Bronchial epithelial cell (primary cell): ENCODE data around the gene CYREN. TPM values are rescaled to one million over a fixed set of nuclear protein-coding genes. Genes with fewer than 3 reads are reported as not detected.

Source experiments
- DNase-seq: peaks from one replicate; pipeline ENCODE4 v3.0.0-alpha.2; 2010; ENCODE audit warnings: low read depth
- FAIRE-seq: peaks from 2 replicates; lab custom pipeline; 2011; peaks lifted over from hg19 to GRCh38; lab: Jason Lieb, UNC
- H3K27me3 ChIP-seq: 2 replicates; pipeline ENCODE4 v1.5.1; 2011; ENCODE audit warnings: low read length; ENCODE audit not compliant: control insufficient read depth, insufficient read depth
- H3K36me3 ChIP-seq: 2 replicates; pipeline ENCODE4 v1.5.1; 2011; ENCODE audit warnings: low read length; ENCODE audit not compliant: control insufficient read depth, insufficient read depth
- H3K4me3 ChIP-seq: 2 replicates; pipeline ENCODE4 v1.5.1; 2011; ENCODE audit warnings: mild to moderate bottlenecking, low read depth, low read length, control low read depth
- CTCF ChIP-seq: IDR thresholded peaks from 2 replicates; pipeline ENCODE4 v1.5.1; 2011; ENCODE audit warnings: mild to moderate bottlenecking, moderate library complexity, low read length, control low read depth, inconsistent platforms; ENCODE audit not compliant: insufficient read depth, severe bottlenecking
- total RNA-seq: library from RNA; depleted of rRNA; stranded (reverse); fragments of >200 nt; gene quantifications from 2 replicates; pipeline ENCODE4 v1.2.1, GENCODE V29; 2014

The CYREN gene
- total RNA-seq, 1 donor from 2014 or later = 51.9 TPM

- Histone ChIP-seq H3K27me3 (peaks cover 1% of the 10 kb centered on the region), H3K36me3 (no peaks in the 10 kb centered on the region), H3K4me3 (no peak overlapping the region)
- no peak for TF ChIP-seq CTCF
- DNase-seq = no peak
- FAIRE-seq = no peak
Measured at GRCh38 chr7:135121868-135122267, 48.6 kb downstream of the CYREN start.

GRCh38 chr7:135117096-135117495, 53.4 kb downstream of the CYREN start:
- Histone ChIP-seq H3K27me3 (peaks cover 1% of the 10 kb centered on the region), H3K4me3 (no peak overlapping the region), H3K36me3 (no peaks in the 10 kb centered on the region)
- FAIRE-seq = no peak
- DNase-seq = no peak
- TF ChIP-seq CTCF = no peak

Other genes starting within 250 kb of the CYREN start
- 1.8 and 2.7 TPM in 2 replicates for gene AGBL3, start 184.2 kb downstream of the CYREN start, total RNA-seq
- gene TMEM140, start 22.6 kb downstream of the CYREN start, total RNA-seq = 0.51 and 0.53 TPM in 2 replicates
- gene WDR91, start 40.8 kb upstream of the CYREN start, total RNA-seq = 4.7 and 6.9 TPM in 2 replicates
- not detected in 2 replicates for gene STRA8, start 63.1 kb upstream of the CYREN start, total RNA-seq